GM13976 (cell line): ENCODE data around the gene LONRF3.
A peak's percentile ranks its signal among the peaks of the same experiment; 100 is the strongest.

ENCODE experiments used
- DNase-seq: peaks from one replicate; pipeline ENCODE4 v3.0.0; 2012; ENCODE audit warnings: low spot score
- in situ Hi-C: fragments of 300-500 bp; cut with MboI; formaldehyde crosslinking; loops from one replicate; pipeline ENCODE4 v1.12.0; 2022; ENCODE audit warnings: low sequenced_read_pairs, mixed read lengths, inconsistent platforms; ENCODE audit not compliant: unreplicated experiment
- TF ChIP-seq, protein P1 (sequence below): IDR thresholded peaks from 2 replicates; pipeline ENCODE4 v1.5.1; 2012; ENCODE audit warnings: borderline replicate concordance, mild to moderate bottlenecking; ENCODE audit not compliant: insufficient read depth; ENCODE audit errors: extremely low read depth, missing control alignments, control extremely low read depth

LONRF3 gene

GRCh38 chrX:118974088-118974907, at the start of gene LONRF3:
Gene LONRF3 (plus strand): TSS chrX:118974618. CDS start chrX:118974781, 163 bp downstream.
- in situ Hi-C loops, result no loop called here
- TF ChIP-seq, protein P1, sequence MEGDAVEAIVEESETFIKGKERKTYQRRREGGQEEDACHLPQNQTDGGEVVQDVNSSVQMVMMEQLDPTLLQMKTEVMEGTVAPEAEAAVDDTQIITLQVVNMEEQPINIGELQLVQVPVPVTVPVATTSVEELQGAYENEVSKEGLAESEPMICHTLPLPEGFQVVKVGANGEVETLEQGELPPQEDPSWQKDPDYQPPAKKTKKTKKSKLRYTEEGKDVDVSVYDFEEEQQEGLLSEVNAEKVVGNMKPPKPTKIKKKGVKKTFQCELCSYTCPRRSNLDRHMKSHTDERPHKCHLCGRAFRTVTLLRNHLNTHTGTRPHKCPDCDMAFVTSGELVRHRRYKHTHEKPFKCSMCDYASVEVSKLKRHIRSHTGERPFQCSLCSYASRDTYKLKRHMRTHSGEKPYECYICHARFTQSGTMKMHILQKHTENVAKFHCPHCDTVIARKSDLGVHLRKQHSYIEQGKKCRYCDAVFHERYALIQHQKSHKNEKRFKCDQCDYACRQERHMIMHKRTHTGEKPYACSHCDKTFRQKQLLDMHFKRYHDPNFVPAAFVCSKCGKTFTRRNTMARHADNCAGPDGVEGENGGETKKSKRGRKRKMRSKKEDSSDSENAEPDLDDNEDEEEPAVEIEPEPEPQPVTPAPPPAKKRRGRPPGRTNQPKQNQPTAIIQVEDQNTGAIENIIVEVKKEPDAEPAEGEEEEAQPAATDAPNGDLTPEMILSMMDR, result no peak
- DNase-seq, result peak; percentile 32

DNA sequence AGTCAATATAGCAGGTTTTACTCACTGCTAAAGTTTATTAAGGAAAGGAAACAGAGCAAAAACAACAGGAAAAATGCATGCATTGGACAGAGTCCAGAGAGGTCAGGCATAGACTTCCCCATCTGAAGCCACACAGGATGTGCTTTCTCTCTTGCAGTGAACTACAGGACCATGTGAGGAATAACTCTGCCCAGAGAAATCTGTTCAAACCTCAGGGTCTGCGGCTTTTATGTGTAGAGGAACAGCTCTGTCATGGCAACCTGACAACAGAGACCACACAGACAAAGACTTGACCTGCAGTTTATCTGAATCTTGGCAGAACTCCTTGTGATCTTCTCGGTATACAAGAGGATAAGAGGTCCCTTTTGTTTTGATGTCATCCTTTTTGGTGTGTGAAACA, 46.3 kb upstream of the LONRF3 start:
- DNase-seq, result no peak
- in situ Hi-C loops, result no loop called here
- TF ChIP-seq, protein P1, result no peak

- DNase-seq, result no peak
- in situ Hi-C loops, result no loop called here
- TF ChIP-seq, protein P1, result no peak
Observed at GRCh38 chrX:118935352-118935751, 39.1 kb upstream of the LONRF3 start.

DNA sequence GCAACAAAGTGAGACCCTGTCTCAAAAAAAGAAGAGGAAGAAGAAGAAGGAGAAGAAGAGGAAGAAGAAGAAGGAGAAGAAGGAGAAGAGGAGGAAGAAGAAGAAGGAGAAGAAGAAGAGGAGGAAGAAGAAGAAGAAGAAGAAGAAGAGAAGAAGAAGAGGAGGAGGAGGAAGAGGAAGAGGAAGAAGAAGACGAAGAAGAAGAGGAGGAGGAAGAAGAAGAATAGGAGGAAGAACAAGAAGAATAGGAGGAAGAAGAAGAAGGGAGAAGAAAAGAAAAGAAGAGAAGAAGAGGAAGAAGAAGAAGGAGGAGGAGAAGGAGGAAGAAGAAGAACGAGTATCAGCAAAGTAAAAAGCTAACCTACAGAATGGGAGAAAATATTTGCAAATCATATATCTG, 33.3 kb upstream of the LONRF3 start:
- TF ChIP-seq, protein P1, result no peak
- DNase-seq, result no peak
- in situ Hi-C loops, result no loop called here

- no peak for DNase-seq
- in situ Hi-C loops, result no loop called here
- TF ChIP-seq, protein P1, result no peak
Observed at GRCh38 chrX:118943102-118943501, 31.3 kb upstream of the LONRF3 start.

DNA sequence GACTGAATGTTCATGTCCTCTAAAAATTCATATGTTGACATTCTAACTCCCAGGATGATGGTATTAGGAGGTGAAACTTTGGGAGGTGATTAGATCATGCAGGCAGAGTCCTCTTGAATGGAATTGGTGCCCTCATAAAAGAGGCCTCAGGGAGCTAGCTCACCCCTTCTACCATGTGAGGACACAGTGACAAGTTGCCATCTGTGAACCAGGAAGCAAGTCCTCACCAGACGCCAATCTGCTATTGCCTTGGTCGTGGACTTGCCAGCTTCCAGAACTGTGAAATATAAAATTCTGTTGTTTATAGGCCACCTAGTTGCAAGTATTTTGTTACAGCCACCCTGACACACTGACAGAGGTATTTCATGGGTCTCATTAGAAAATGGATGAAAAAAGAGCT, 28.5 kb upstream of the LONRF3 start:
- no peak for DNase-seq
- in situ Hi-C loops, result no loop called here
- TF ChIP-seq, protein P1, result no peak
